ENCODE data around the gene PLA2G2C. TPM values are rescaled to one million over a fixed set of nuclear protein-coding genes. Genes with fewer than 3 reads are reported as not detected.

Gene PLA2G2C
- total RNA-seq, 1 donor, result not detected

DNA sequence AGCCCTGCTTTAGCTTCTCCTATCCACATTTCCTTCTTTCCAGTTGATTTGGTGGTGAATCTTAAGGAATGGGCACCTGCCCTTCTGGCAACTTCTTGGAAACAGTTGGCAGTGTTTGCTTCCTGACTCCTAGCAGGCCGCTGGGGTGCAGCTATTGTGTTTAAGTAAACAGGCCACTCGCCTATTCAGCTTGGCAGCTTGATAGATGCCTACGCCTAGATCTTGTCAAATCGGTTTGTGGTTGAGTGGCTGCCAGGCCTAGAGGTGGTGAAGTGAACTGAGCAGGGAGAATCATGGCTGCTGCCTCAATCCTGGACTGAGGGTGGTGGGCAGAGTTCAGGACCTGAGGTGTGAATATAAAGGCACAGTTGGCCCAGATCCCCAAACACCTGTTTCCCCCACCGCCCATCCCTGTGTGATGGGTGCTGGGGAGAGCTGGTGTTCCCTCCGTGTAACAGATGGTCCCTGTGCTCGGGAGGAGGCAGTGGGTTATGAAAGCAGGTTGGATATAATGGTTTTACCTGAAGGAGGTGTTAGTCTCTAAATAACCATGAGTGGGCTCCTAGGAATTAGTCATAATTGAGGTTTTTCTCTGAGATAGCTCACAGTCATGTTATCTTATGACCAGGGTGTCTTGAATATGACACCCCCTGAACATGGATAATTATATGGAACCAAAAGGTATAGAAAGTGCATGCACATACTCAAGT is 940 bp upstream of the PLA2G2C start:
- H3K4me3 ChIP-seq (ENCODE audit: low read depth, low read length), result no peak overlapping the region
- TF ChIP-seq, protein P1, sequence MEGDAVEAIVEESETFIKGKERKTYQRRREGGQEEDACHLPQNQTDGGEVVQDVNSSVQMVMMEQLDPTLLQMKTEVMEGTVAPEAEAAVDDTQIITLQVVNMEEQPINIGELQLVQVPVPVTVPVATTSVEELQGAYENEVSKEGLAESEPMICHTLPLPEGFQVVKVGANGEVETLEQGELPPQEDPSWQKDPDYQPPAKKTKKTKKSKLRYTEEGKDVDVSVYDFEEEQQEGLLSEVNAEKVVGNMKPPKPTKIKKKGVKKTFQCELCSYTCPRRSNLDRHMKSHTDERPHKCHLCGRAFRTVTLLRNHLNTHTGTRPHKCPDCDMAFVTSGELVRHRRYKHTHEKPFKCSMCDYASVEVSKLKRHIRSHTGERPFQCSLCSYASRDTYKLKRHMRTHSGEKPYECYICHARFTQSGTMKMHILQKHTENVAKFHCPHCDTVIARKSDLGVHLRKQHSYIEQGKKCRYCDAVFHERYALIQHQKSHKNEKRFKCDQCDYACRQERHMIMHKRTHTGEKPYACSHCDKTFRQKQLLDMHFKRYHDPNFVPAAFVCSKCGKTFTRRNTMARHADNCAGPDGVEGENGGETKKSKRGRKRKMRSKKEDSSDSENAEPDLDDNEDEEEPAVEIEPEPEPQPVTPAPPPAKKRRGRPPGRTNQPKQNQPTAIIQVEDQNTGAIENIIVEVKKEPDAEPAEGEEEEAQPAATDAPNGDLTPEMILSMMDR (IDR thresholded peaks at IDR 0.05; ENCODE audit: insufficient read depth, low read length), result no peak
- no peak for DNase-seq (ENCODE audit: low read depth)

DNA sequence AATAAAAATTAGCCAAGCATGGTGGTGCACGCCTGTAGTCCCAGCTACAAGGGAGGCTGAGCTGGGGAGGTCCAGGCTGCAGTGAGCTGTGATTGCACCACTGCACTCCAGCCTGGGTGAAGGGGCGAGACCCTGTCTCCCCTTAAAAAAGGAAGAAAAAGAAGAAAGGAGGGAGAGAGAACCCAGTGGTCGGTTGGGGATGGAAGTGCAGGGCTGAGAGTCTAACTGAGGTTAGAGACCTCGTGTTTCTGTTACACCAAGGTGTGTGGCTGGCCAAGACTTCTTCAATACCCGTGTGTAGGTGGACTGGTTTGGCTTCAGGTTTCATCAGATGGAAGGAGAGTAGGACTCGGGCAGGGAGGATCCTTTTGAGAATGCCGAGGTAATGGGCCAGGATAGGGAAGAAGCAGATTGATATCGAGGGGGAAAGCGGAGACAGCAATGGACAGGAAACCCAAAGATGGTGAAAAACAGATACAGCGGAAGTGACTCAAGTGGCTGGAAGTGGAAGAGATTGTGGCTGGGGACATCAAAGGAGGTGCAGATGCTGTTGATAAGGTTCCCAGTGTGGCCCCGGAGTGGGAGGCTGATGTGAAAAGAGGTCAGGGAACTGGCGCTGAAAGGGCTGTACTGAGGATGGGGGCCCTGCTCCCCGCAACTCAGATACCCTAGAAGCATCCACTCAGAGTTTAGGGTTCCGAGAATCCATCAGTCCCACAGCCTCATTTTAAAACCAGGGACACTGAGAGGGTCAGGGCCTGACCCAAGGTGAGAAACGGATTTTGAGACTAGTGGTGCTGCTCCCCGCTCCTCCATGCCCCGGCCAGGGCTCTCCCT is 1.1 kb downstream of the PLA2G2C start:
- DNase-seq (ENCODE audit: low read depth), result no peak
- TF ChIP-seq, protein P1 (IDR thresholded peaks at IDR 0.05; ENCODE audit: insufficient read depth, low read length), result no peak
- no peak overlapping the region for H3K4me3 ChIP-seq (ENCODE audit: low read depth, low read length)

DNA sequence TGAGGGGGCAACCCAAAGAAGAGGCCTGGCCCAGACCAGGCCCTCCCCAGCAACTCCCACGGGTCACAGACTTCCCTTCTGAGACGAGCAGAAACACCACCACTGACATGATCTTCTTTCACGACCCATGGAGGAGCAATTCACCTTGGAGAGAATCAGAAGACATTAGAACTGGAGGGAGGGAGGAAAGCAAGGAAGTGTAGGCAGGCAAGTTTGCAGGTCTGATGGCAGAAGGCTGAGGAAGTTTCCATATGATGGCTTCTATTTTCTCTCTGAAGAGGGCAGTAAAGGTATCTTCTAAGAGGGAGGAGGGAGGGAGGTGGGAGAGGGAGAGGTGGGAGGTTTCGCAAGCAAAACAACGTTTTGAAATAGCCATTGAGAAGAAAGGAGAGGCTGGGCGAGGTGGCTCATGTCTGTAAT is 1.8 kb downstream of the PLA2G2C start:
- H3K4me3 ChIP-seq (ENCODE audit: low read depth, low read length), result no peak overlapping the region
- no peak for DNase-seq (ENCODE audit: low read depth)
- TF ChIP-seq, protein P1 (IDR thresholded peaks at IDR 0.05; ENCODE audit: insufficient read depth, low read length), result no peak

DNA sequence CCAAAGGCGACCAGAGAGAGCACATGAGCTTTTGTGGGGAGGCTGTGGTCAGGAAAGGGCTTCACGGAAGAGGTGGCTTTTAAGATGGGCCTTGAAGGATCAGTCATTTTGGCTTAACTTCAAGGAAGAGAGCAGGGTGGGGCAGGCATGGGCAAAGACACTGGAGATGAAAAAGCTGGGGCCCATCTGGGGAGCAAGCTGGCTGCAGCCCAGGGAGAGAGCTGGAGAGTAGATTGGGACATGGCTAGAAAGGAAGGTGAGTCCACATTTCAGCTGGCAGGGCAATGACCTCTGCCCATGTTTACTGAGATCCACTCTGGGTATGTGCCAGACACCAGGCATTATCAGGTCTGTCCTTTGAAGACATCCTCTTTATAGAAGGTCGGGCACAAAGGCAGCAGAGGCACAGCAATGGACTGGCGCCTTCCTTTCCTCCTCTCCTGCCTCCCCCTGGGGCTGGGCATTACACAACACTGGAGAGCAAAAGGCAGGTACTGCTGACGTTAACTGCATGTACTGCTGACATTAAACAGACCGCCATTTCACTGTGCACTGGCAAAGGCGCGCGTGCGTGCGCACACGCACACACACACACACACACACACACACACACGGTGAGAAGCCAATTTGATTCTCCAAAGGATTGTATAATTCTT is 2.6 kb downstream of the PLA2G2C start:
- TF ChIP-seq, protein P1 (IDR thresholded peaks at IDR 0.05; ENCODE audit: insufficient read depth, low read length), result no peak

DNA sequence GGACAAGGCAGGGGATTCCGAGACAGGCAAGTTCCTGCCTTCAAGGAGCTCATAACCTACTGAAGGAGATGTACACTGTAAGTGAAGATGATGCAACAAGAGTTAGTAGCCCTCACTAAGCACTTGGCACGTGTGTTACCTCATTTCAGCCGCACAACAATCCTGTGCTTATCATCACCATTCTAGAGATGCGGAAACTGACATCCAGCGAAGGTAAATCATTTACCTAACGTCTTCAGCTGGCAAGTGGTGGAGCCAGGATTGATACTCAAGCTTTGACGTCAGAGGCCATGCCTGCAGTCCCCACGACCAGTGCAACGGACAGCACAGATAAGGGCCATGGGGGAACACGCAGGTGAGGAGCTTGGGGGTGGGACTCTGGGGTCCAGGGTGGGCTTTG is 3.3 kb downstream of the PLA2G2C start:
- TF ChIP-seq, protein P1 (IDR thresholded peaks at IDR 0.05; ENCODE audit: insufficient read depth, low read length), result no peak
- H3K4me3 ChIP-seq (ENCODE audit: low read depth, low read length), result no peak overlapping the region
- no peak for DNase-seq (ENCODE audit: low read depth)

More for the DNA sequence above, 2.6 kb downstream of the PLA2G2C start:
- no peak for DNase-seq (ENCODE audit: low read depth)
- H3K4me3 ChIP-seq (ENCODE audit: low read depth, low read length), result no peak overlapping the region

DNA sequence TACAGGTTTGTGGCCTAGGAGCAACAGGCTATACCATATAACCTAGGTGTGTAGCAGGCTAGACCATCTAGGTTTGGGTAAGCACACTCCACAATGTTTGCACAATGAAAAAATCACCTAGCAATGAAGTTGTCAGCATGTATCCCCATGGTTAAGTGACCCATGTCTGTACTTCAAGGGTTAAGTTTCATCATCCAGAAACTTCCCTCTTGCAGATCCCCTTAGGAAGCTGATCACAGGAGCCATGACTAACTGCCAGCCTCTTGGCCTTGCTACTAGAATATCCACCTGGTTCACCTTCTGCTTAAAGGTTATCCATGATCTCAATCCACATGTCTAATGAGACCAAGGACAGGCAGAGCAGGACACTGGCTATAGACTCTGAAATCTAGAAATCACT is 3.9 kb downstream of the PLA2G2C start:
- no peak overlapping the region for H3K4me3 ChIP-seq (ENCODE audit: low read depth, low read length)
- no peak for DNase-seq (ENCODE audit: low read depth)
- TF ChIP-seq, protein P1 (IDR thresholded peaks at IDR 0.05; ENCODE audit: insufficient read depth, low read length), result no peak
